ENCODE data around the gene FBXO2.

Gene FBXO2

GRCh38 chr1:11602981-11603380, 51.2 kb downstream of the FBXO2 start:
- no peaks in the 10 kb centered on the region for H3K27me3 ChIP-seq (ENCODE audit: insufficient read depth, low read length, poor library complexity, severe bottlenecking)
- H3K4me3 ChIP-seq (ENCODE audit: low read length, poor library complexity, severe bottlenecking): no peak overlapping the region
- no peaks in the 10 kb centered on the region for H3K36me3 ChIP-seq (ENCODE audit: insufficient read depth, low read length)
- no peaks in the 10 kb centered on the region for H3F3A ChIP-seq (ENCODE audit: low read depth)
- no peaks in the 10 kb centered on the region for H3K4me1 ChIP-seq (ENCODE audit: insufficient read depth, low read length, poor library complexity, severe bottlenecking)
- H3K79me2 ChIP-seq (ENCODE audit: insufficient read depth, low read length): no peaks in the 10 kb centered on the region
- no peaks in the 10 kb centered on the region for H4K20me1 ChIP-seq (ENCODE audit: insufficient read depth, low read length, poor library complexity, severe bottlenecking)
- H3K9ac ChIP-seq (ENCODE audit: low read depth, low read length, poor library complexity, severe bottlenecking): no peak overlapping the region
- no peak overlapping the region for H3K4me2 ChIP-seq (ENCODE audit: low read depth, low read length, poor library complexity, severe bottlenecking)
- TF ChIP-seq CTCF (conservative IDR thresholded peaks at IDR 0.05; ENCODE audit: low read length): no peak
- no peak for TF ChIP-seq EZH2phosphoT487 (IDR thresholded peaks at IDR 0.05; ENCODE audit: borderline replicate concordance)
- no peaks in the 10 kb centered on the region for H3K9me2 ChIP-seq (replicated peaks; ENCODE audit: low read depth, low read length)
- H3K9me3 ChIP-seq (ENCODE audit: insufficient read depth, low read depth, low read length): no peaks in the 10 kb centered on the region
- no peak overlapping the region for H2AFZ ChIP-seq (ENCODE audit: low read length)

GRCh38 chr1:11602424-11602823, 51.8 kb downstream of the FBXO2 start:
- Histone ChIP-seq H3K9me3 (ENCODE audit: insufficient read depth, low read depth, low read length) (no peaks in the 10 kb centered on the region), H3K9ac (ENCODE audit: low read depth, low read length, poor library complexity, severe bottlenecking) (no peak overlapping the region), H4K20me1 (ENCODE audit: insufficient read depth, low read length, poor library complexity, severe bottlenecking) (no peaks in the 10 kb centered on the region), H2AFZ (ENCODE audit: low read length) (no peak overlapping the region), H3K4me3 (ENCODE audit: low read length, poor library complexity, severe bottlenecking) (no peak overlapping the region), H3K4me2 (ENCODE audit: low read depth, low read length, poor library complexity, severe bottlenecking) (no peak overlapping the region), H3K4me1 (ENCODE audit: insufficient read depth, low read length, poor library complexity, severe bottlenecking) (no peaks in the 10 kb centered on the region), H3K9me2 (replicated peaks; ENCODE audit: low read depth, low read length) (no peaks in the 10 kb centered on the region), H3F3A (ENCODE audit: low read depth) (no peaks in the 10 kb centered on the region), H3K79me2 (ENCODE audit: insufficient read depth, low read length) (no peaks in the 10 kb centered on the region), H3K27me3 (ENCODE audit: insufficient read depth, low read length, poor library complexity, severe bottlenecking) (no peaks in the 10 kb centered on the region), H3K36me3 (ENCODE audit: insufficient read depth, low read length) (no peaks in the 10 kb centered on the region)
- no peak for TF ChIP-seq EZH2phosphoT487 (IDR thresholded peaks at IDR 0.05; ENCODE audit: borderline replicate concordance)
- TF ChIP-seq CTCF (conservative IDR thresholded peaks at IDR 0.05; ENCODE audit: low read length): no peak

- no peaks in the 10 kb centered on the region for H3K9me3 ChIP-seq (ENCODE audit: insufficient read depth, low read depth, low read length)
- H3K36me3 ChIP-seq (ENCODE audit: insufficient read depth, low read length): no peaks in the 10 kb centered on the region
- H3K79me2 ChIP-seq (ENCODE audit: insufficient read depth, low read length): no peaks in the 10 kb centered on the region
- no peak overlapping the region for H3K4me3 ChIP-seq (ENCODE audit: low read length, poor library complexity, severe bottlenecking)
- H3K4me1 ChIP-seq (ENCODE audit: insufficient read depth, low read length, poor library complexity, severe bottlenecking): no peaks in the 10 kb centered on the region
- TF ChIP-seq EZH2phosphoT487 (IDR thresholded peaks at IDR 0.05; ENCODE audit: borderline replicate concordance): no peak
- TF ChIP-seq CTCF (conservative IDR thresholded peaks at IDR 0.05; ENCODE audit: low read length): no peak
- no peaks in the 10 kb centered on the region for H4K20me1 ChIP-seq (ENCODE audit: insufficient read depth, low read length, poor library complexity, severe bottlenecking)
- H3K27me3 ChIP-seq (ENCODE audit: insufficient read depth, low read length, poor library complexity, severe bottlenecking): no peaks in the 10 kb centered on the region
- no peak overlapping the region for H3K4me2 ChIP-seq (ENCODE audit: low read depth, low read length, poor library complexity, severe bottlenecking)
- H3K9ac ChIP-seq (ENCODE audit: low read depth, low read length, poor library complexity, severe bottlenecking): no peak overlapping the region
- H2AFZ ChIP-seq (ENCODE audit: low read length): no peak overlapping the region
- no peaks in the 10 kb centered on the region for H3K9me2 ChIP-seq (replicated peaks; ENCODE audit: low read depth, low read length)
- H3F3A ChIP-seq (ENCODE audit: low read depth): no peaks in the 10 kb centered on the region
Measured at GRCh38 chr1:11600836-11601235, 53.4 kb downstream of the FBXO2 start.
